HG02870 (cell line): ENCODE measurements around the gene PTPN18.
"Not testable (repeated sequence)": the region's sequence is repeated elsewhere in the genome, so short reads cannot be mapped to it uniquely, and the experiment has no call there.

Source experiments
- ATAC-seq: cut with Tn5 transposase; IDR thresholded peaks from one replicate; pipeline ENCODE4 v1.9.1; 2021; ENCODE audit warnings: mild to moderate bottlenecking, moderate library complexity; ENCODE audit not compliant: unreplicated experiment

PTPN18 gene, protein sequence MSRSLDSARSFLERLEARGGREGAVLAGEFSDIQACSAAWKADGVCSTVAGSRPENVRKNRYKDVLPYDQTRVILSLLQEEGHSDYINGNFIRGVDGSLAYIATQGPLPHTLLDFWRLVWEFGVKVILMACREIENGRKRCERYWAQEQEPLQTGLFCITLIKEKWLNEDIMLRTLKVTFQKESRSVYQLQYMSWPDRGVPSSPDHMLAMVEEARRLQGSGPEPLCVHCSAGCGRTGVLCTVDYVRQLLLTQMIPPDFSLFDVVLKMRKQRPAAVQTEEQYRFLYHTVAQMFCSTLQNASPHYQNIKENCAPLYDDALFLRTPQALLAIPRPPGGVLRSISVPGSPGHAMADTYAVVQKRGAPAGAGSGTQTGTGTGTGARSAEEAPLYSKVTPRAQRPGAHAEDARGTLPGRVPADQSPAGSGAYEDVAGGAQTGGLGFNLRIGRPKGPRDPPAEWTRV

DNA sequence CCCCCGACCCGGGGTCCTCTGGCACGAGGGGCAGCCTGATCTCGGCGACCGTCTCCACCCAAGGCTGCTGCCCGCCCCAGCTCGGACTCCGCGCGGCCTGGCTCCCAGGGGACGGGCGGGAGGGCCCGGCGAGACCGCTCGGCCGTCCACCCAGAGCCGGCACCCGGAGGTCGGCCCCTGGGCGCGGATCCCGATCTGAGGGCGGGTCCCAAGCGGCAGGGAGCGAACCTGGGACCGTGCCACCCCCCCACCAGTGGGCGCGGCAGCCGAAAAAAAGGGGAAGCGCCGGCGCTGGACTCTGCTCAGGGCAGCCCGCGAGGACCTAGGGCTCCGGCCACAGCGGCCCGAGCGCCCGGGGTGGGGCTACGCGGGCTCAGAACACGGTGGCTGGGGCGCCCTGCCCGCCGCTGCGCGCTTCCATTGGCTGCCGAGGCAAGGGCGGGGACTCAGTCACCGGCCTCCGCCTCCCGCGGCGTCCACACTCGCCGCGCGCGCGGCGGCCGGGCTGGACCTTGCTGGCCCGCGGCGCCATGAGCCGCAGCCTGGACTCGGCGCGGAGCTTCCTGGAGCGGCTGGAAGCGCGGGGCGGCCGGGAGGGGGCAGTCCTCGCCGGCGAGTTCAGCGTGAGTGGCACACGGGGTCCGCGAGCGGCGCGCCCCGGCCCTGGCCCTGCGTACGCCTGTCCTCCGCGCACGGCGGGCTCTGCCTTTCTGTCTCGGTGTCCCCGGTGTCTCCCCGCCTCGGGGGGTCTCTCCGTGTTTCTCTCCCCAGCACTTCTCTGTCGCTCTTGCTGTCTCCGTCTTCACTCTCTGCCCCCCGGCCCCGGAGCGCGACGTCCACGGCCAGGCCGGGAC, at the start of gene PTPN18:
Gene PTPN18, plus strand, starts transcription at position 479 of the 854 bp plus-strand sequence. Its CDS starts 52 bp downstream, at position 531.
- ATAC-seq: peak; percentile 83

DNA sequence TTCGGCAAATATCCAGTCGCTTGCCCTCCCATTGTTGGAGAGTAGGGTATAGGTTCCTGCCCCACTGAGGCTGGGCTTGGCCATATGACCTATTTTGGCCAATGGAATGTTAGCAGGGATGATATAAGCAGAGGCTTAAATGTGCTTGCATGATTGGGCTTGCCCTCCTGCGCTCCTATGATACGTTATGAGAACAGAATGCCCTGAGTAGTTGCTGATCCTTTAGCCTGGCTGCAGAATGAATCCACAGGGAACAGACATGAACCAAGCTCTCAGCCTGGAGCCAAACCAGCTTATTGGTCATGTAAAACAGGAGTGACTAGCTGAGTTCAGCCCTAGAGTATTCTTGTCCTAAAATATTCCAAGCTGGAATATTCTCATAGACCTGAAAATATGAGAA, 48.0 kb upstream of the PTPN18 start:
- no peak for ATAC-seq

DNA sequence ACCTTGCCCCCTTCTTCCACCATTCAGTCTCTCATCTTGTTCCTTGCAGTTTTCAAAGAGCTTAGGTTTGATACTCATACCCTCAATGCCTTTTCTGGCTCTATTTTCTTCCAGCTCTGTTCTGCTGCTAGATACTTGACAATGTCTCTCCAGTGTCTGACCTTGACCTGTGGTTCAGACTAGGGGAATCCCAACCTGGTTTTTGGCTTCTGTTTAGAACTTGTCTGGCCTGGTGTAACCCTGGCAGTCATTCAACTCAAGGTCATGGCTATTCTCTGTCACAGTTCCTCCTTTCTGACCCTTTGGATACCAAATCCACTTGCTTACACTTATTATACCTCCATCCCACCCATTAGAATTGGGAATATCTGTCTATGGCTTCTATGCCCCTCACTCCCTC, 45.0 kb upstream of the PTPN18 start:
- no peak for ATAC-seq

DNA sequence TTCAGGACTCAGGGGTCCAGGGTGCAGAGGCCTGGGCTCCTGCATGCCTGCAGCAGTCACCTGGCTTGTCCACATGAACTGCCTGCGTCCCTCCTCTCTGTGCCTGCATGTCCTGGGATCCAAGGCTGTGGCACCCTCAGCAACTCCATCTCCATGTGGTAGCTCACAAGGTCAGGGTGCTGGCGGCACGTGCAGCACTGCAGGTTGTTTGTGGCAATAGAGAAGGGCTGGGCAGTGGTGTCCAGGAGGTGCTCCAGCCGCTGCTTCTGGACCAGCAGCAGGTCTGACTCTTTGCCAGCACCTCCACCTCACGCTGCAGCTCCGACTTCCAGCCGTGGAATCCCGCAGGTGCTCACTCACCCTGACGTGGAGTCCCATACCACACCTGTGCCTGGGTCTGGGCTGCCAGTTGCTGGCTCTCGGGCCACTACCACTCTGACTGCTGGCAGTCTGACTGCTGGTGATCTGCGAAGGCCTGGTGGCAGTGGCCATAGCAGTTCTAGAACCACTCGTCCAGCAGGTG, 42.0 kb upstream of the PTPN18 start:
- no peak for ATAC-seq

DNA sequence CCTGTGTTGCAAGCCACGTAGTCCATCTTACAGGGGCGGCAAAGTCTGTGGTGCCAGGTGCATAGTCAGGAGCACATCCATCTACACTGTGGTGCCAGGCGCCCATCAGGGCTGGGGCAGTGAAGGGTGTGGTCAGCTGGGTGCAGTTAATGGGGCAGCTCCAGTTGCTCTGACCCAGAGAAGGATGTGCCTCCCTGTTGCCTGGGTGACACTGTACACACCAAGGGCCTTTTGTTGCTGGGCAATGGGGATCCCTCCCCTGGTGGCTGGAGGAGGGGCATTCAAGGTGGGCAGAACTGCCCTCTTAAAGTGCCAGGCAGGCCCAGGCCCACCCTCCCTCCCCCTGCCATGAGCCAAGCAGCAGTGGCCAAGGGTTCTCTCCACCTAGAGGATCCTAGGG, 41.5 kb upstream of the PTPN18 start:
- no peak for ATAC-seq

DNA sequence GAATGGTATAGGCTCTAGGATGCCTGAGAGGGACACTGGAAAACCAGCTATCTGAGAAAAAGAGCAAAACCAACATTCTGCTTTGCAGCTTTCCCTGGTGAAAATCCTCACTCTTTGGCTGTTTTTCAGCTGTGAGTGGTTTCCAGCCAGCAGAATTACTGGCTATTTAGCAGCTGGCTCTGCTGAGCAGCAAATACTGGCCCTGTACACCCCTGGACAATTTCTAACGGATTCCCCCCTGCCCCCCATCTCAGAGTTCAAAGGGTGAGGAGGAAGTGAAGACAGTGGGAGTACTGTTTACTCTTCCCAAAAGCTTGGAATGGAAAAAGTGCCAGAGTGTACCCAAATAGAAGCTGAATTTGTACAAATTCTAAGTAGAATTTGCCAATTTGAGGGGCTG, 39.3 kb upstream of the PTPN18 start:
- no peak for ATAC-seq

DNA sequence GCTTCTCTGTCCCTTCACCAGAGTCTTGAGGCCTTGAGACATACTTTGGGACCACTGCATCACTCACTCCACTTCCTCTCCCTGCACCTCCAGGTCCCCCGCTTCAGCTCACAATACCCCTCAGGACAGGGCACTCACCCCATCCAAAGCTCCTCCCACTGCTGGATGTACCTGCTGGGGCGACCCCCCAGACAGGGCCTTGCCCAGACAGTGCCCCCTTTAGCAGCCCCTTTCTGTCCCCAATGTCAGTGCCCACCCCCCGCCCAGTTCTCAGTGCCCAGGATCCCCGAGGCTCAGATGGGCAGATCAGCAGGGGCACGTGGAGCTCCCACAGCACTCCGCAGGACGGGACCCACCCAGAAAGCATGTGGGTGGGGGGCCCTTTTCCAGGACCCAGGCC, 37.0 kb upstream of the PTPN18 start:
- no peak for ATAC-seq

DNA sequence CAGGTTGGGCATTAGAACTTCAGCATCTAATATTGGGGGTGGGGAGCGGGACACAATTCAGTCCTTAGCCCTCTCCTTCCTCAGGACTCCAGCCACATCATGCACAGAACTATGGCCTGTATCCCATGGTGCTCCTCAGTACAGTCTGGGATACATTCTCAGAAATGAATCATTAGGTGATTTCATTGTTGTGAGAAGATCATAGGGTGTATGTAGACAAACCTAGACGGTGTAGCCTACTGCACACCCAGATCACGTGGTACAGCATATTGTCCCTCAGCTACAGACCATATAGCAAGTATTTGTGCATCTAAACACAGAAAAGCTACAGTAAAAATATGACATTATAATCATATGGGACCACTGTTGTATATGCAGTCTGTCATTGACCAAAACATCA, 36.3 kb upstream of the PTPN18 start:
- no peak for ATAC-seq

DNA sequence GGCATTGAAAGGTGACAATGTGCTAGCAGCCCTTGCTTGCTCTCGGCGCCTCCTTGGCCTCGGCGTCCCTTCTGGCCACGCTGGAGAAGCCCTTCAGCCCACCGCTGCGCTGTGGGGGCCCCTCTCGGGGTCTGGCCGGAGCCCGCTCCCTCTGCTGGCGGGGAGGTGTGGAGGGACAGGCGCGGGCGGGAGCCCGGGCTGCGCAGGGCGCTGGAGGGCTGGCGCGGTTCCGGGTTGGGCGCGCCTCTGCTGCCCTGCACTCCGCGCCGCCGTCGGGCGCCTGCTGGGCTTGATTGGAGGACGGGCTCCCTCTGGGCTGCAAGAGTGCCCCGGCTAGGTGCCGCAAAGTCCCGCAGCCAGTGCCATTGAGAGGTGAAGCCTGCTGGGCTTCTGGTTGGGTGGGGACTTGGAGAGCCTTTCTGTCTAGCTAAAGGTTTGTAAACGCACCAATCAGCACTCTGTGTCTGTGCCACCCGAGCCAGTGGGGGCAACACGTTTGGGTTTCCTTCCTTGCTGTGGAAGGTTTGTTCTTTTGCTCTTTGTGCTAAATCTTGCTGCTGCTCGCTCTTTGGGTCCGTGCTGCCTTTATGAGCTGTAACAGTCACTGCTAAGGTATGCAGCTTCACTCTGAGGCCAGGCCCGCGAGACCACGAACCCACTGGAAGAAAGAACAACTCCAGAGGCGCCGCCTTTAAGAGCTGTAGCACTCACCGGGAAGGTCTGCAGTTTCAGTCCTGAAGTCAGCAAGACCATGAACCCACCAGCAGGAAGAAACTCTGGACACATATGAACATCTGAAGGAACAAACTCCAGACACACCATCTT, 27.9 kb upstream of the PTPN18 start:
- no peak for ATAC-seq

DNA sequence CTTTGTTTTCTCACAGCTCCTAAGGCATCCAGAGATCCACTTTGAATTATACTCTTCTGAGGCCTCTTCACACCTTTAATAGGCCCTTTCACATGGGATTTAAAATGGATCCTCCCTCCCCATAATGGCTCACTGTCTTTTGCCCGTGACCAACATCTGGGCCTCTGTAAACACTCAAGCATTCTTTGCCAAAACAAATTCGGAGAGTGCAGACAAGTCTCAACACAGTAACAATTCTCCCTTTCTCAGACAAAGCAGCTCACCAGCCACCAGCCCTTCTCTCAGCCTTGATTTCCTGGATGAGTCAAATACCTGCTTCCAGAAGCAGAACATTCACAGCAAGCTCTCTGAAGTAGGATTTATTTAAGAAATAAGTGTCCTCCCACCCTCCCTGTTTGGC, 27.1 kb upstream of the PTPN18 start:
- ATAC-seq: no peak

DNA sequence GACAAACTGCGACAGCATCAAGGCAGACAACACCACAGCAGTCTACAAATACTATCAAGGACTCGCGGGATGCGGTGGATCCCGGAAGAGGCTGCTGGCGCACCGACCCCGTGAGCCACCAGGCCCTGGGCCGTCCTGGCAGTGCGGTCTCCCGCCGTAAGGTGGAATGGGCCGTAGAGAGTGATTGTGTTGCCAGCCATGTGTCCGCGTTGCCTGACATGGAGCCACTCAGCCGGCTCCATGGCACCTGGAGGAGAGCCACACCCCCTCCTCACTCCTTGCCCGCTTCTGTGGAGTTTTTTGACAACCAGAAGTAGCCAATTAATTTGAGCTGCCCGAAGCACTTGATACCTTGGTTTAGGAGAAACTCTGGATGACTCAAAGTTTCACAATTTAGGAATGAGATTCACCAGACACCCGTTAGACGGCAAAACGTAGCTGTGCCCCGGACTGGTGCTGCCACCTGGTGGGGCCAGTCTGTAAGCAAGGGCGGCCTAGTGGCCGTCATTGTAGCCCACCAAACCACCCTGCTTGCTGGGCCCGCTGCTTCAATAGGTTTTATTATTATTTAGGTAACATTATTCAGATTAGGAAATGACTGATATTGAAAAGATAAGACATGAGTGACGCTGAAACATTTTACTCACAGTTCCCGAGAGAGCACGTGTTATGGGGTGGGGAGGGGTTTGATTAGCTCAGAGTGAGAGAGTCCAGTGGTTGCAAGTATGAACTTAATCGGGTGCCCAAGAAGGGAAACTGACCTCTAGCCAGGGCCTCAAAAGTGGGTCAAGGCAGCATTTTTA, 23.4 kb upstream of the PTPN18 start:
- peak; percentile 85 for ATAC-seq

DNA sequence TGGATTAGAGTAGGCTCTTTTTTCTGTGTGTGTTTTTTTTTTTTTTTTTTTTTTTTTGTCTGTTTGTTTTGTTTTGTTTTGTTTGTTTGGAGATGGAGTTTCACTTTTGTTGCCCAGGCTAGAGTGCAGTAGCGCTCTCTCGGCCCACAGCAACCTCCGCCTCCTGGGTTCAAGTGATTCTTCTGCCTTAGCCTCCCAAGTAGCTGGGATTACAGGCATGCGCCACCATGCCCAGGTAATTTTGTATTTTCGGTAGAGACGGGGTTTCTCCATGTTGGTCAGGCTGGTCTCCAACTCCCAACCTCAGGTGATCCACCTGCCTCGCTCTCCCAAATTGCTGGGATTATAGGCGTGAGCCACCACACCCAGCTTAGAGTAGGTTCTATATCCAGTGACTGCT, 22.6 kb upstream of the PTPN18 start:
- ATAC-seq: not testable (repeated sequence)

DNA sequence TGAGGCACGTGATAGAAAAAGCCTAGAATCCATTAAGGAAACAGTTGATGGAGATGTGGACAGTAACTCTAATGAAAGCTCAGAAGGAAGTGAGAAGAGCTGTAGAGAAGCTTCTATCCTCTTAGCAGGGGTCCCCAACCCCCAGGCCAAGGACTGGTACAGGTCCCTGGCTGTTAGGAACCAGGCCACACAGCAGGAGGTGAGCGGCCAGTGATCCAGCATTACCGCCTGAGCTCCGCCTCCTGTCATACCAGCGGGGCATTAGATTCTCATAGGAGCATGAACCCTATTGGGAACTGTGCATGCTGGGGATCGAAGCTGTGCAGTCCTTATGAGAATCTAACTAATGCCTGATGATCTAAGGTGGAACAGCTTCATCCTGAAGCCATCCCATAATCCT, 21.8 kb upstream of the PTPN18 start:
- ATAC-seq: no peak

DNA sequence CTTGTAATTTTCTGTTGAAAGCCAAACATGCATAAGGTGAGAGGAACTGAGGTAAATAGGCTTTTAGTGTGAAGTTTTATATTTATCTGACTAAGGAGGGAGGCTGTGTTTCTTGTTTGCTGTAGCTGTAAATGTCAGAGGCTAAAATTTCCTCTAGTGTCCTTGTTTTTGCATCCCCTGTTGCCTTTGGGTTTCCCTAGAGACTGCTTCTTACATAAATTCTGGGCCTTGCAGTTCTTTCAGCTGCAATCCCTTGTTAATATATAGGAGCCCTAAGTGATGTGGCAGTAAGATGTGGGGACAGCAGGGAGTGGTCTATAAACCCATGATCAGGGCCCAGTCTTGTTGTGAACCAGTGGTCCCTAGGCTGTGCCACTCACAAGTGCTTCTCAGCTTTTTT, 20.6 kb upstream of the PTPN18 start:
- no peak for ATAC-seq

DNA sequence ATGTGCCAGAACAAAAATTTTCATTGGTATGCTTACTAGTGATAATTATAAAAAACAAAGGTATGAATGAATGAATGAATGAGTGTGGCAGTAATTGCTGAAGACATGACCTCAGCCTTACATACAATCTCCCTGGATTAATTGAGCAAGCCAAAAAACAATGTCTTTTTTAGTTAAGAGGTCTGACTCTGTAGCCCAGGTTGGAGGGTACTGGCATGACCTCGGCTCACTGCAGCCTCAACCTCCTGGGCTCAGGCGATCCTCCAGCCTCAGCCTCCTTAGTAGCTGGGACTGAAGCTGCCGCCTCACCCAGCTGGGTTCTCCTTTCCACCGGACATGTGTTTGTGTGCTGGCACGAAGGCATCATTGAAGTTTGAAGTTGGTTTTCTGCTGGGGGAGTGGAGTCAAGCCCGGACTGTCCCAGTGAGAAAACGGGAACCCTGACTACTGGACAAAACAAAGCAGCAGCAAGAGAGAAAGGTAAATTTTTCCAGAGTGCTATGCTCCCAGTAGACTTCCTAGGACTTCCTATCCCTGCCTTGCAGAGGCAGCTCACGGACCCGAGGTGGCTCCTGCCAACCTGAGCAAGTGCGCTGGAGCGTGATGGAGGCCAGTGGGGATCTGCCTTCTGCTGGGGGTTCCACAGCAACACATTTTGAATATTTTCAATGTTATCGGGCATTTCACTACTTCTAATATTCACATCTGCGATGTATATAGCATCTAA, 19.5 kb upstream of the PTPN18 start:
- no peak for ATAC-seq

DNA sequence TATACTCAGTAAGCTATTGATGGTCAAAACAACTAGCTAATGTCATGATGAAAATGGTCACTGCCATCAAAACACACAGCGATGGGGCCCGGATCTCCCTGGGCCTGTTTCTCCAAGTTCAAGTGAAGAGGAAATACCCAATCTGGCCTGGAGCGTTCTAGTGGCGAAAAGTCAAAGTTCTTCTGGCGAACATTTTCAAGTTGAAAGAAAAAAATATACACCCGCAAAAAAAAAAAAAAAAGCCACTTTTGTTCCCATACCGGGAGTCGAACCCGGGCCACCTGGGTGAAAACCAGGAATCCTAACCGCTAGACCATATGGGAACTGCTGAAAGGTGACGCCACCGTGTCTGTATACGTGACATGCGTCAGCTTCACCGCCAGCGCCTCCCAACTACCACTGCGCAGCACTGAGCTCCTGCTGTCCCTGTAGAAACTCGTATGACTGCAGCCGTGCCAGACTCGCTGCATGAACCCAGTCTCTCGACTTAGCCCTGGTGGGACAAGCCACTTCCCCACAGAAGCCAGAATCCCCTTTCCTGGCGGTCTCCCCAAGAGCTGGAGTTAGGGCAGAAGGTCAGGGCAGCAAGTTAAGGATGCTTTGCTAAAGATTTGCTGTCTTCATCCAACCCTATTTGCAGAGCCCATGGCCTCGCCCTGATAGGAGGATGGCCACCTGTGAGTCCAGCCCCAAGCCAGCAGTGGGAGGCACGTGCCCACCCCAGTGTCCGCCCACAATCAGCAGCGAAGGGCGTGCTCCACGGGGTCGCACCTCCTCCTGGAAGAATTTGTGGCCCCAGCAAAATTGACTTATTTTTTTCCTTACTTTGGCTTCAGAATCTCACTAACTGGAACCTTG, 18.8 kb upstream of the PTPN18 start:
- no peak for ATAC-seq

DNA sequence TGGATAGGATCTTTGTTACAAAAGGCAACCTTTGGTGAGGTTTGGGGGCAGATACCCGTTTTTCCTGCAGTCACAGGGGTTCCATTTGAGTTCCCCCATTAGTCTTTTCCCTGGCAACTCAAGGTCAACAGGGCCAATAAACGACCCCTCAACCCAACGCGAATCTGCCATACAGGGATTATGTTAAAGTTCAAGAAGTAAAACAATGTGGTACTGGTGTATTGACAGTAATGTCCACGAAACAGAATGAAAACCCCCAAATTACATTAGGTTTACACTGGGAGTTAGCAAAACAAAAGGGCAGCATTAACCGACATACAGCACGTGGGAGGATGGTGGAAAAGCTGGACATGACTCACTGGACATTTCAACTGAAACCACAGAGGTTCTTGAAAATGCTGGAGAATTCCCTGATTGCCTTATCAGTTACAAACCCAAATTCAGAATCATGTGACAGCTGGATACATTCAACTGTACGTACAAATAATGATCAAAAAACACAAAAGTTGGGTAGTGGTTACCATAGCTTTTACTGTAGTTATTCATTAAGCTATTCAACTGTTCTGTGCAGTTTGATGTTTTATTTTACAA, 18.0 kb upstream of the PTPN18 start:
- ATAC-seq: no peak

DNA sequence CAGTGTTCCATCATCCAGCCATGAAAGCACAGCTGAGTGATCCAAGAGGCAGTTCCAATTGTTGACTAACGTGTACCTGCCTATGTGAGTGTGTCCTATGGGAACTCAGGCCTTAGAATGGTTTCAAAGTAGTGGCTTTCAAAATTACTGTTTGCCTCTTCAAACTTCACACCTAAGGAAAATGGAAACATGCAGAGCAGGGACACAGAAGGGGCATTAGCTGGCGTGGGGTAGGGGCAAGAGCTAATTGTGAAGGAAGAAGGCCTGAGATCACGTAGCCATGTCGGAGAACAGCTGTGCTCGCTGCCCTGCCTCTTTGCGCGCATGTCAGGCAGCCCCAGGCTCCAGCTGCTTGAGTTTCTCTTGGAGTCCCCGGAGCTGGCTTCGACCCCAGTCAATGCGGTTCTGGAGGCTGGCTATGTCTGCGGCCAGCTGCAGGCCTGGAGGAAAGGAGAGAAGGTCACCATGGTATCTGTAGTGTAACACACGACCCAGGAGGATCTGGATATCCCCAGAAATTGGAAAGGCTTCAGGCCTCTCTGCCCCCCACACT, 17.0 kb upstream of the PTPN18 start:
- ATAC-seq: no peak
